Activated CD4-positive, CD25-positive, alpha-beta regulatory T cell (primary cell): Measurements from ENCODE around the gene IL4I1.

Experiments used
- DNase-seq, 4 experiments: peaks; one replicate each; lab custom pipeline; 2025; lab: John Stamatoyannopoulos, UW

Gene IL4I1

DNA sequence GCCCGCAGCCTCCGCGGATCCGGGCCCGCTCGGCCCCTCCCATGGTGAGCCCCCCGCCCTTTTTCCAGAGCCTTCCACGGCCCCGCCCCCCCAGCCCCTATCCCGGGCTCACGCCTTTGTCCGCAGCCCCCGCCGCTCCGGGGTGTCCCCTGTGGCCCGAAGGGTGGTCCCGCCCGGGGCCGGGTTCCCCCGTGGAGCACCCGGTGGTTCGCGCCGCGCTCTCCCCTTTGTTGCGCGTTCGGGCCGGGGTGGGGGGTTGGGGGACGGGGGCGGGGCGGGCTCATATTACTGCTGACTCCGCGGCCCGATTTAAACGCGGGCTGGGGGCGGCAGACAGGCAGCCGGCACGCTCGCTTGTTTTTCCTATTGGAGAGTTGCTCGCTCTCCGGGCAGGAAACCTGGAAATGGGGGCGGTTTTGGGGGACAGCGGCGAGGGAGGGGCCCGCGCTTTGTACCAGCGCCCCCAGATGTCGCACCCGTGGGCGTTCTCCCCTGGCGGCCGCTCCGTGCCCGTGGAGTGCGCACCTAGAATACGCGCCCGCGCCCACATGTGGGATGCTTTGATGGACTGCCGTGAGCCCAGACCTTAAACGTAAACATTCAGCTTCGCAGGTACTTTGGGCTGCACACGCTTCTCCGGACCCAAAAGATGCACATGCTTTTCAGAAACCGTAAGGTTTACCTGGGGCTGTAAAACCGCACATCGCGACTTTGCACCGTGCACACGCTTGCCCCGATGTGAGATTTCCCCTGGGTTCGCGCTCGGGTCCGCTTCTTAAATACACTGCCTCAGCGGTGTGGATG is 45.0 kb downstream of the IL4I1 start:
- peak in 1 of 4 experiments; percentile 27 for DNase-seq

DNA sequence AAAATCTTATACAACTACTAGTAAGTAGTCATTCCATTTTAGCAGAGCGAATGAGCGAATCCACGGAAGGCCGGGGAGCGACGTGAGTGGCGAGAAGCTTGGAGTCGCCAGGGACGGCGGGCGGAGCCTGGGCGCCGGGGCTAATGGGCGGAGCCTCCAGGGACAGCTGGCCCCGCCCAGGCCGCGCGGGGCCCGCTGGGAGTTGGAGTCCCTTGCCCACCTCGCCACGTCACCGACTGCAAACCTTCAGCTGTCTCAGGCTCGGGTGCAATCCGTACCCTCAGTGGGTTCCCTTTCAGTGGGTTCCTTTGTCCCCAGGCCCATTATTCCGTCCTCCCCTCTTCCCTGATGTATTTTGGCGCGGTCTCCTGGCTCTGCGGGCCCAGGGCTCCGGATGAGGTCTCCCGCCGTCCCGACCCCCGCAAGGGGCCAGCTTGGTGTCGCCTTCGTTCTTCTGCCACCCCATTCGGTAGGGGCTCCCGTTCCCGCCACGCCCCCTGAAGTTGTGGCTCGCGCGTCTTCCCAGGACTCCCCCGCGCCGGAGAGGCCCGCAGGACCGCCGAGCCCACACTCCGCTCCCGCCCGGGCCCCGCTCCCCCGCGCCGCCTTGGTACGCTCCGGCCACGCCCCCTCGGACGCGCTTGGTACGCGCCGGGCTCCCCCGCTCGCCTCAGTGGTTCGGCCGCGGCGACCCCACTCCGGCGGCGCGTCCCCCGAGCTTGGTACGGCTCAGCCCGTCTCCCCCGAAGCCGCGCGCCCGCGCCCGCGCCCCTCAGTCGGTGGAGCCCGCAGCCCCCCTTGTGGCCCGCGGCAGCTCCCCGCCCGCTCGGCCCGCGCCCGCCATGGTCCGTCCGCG is 46.0 kb downstream of the IL4I1 start, which contains the start of gene PTOV1:
Gene PTOV1, plus strand, starts transcription at position 673 of the 856 bp plus-strand sequence.
- DNase-seq = peak; percentile 72 to 76 (median 75)

DNA sequence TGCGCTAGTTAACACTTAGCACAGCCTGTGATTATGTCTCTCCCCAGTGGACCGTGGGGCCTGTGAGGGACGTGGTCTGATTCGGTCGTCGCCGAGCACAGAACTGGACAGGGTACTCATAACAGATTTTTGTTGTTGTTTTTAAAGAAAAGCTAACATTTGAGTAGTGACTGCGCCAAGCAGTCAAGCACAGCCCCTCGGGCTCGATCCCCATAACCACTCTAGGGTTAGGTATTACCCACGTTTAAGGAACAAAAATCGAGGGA is 46.5 kb downstream of the IL4I1 start:
- no peak for DNase-seq

DNA sequence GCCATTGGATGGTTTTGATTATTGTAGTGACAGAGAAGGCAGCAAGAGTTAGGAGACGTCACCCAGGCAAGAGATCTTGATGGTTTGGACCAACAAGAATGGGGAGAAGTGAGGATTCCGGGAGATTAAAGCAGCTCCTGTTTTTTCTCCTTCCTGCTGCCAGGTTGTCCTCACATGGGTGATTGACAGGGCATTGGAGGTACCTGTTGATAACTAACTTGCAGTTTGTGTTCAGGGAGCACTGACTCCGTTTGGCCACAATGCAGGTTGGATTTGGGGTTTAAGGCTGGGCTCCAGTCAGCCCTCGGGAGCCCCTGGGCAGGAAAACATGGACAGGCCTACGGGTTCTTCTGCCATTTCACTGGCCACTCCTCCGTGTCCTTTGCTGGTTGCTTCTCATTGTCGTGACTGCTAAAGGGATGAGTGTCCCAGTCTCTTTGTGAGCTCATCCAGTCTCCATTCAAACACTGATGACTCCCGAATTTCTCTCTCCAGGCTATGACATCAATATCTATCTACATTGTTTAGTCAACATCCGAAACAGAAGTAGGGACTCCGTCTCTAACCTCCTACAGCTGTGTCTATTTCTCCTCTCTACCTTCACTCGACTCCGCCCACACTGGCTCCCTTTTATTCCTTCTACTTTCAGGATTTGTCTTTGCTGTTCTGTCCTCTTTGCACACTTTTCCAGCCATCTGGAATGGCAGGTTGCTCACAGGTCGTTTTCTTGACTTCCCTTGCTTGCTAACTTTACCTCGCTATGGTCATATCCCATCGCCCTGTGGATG is 47.1 kb downstream of the IL4I1 start:
- DNase-seq = no peak

DNA sequence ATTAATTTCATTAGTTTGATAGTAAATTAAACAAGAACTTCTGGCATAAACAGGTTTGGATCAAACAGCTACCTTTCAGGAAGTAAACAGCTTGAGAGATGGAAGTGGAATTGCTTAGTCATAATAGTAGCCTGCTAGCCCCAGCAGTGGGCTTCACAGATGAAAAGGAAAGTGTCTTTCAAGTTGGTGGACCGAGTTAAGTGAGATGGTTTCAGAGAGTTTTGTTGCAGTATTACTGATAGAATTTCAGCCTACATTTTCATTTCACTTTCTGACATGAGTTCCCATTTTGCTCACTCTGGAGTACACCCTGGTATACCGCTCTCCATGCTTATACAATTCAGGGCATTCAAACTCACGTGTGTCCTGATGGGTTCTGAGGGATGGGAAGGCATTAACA is 47.7 kb downstream of the IL4I1 start:
- no peak for DNase-seq

DNA sequence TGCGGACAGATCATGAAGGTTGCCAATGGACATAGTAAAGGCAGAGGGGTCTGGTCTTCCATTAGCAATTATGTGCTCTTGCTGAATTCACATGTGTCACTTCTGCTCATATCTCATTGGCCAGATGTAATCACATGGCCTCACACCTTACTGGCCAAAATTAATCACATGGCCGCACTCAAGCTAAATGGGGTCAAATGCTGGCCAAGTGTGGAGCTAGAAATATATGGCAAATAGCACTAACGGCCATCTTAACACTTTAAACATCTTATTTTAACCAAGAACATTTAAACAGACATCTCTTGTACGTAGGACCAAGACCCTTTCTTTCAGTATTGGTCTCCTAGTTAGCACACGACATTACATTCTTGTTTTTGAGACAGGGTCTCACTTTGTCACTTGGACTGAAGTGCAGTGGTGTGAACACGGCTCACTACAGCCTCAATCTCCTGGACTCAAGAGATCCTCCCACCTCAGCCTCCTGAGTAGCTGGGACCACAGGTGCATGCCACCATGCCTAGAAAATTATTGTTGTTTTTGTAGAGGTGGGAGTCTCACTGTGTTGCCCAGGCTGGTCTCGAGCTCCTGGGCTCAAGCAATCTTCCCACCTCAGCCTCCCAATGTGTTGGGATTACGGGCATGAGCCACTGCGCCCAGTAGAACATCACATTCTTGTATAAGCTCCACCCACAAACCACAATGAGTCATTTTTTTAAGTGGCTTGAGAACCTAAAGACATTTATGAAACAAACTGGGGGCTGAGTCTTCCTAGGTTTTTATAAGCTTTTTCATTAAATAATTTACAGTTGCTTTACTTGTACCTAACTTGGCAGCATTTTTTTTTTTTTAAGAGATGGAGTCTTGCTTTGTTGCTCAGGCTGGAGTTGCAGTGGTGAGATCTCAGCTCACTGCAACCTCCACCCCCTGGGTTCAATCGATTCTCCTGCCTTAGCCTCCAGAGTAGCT is 48.7 kb downstream of the IL4I1 start:
- DNase-seq = no peak

DNA sequence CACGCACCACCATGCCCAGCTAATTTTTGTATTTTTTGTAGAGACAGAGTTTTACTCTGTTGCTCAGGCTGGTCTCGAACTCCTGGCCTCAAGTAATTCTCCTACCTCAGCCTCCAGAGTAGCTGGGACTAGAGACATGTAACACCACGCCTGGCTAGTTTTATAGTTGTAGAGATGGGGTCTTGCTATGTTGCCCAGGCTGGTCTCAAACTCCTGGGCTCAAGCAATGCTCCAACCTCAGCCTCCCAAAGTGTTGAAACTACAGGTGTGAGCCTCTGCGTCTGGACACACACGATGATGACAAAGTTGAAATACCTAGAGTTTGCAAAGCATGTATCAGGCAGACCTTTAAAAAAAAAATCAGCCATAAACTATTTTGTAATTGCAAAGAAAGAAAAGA is 50.3 kb downstream of the IL4I1 start:
- DNase-seq = no peak

DNA sequence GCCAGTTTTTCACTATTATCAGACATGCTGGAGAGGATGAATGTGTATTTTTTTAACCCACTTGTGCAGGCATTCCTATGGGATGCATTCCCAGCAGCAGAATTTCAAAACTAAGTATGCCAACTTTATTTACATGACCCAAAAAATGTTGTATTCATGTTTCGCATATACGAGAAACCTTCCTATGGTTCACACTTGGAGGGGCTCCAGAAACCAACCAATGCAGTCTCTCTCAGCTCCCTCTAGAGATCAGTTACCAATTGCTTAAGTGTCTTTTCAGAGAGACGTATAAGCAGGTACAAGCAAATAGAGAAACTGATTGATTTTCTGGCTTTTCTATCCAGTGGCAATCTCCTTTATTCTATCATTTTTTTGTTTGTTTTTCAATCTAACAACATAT is 51.3 kb downstream of the IL4I1 start:
- no peak for DNase-seq

DNA sequence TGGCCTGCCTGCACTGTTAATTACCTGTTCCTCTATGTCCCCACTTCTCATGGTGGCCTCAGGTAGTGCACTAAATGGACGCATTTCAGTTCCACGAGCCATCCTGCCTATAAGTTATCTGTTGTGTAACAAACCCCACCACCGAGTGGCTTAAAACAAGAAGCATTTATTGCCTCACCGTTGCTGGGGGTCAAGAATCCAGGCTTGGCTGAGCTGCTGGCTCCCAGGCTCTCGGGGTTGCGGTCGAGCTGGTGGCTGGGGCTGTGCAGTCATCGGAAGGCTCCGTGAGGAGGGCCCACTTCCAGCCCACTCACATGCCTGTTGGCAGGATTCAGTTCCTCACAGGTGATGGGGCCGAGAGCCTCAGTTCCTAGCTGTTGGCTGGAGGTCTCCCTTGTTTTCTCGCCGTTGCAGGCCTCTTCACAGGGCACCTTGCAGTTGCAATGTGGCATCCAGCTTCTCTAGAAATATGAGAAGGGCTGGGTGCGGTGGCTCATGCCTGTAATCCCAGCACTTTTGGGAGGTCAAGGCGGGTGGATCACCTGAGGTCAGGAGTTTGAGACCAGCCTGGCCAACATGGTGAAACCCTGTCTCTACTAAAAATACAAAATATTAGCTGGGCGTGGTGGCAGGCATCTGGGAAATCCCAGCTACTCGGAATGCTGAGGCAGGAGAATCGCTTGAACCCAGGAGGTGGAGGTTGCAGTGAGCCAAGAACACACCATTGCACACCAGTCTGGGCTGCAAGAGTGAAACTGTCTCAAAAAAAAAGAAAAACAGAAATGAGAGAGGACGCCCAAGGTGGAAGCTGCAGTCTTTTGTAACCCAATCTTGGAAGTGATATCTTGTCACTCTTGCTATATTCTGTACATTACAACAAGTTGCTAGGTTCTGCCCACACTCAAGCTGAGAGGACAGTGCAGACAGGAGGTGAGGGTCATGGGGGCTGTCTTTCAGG is 52.3 kb downstream of the IL4I1 start:
- DNase-seq = no peak

DNA sequence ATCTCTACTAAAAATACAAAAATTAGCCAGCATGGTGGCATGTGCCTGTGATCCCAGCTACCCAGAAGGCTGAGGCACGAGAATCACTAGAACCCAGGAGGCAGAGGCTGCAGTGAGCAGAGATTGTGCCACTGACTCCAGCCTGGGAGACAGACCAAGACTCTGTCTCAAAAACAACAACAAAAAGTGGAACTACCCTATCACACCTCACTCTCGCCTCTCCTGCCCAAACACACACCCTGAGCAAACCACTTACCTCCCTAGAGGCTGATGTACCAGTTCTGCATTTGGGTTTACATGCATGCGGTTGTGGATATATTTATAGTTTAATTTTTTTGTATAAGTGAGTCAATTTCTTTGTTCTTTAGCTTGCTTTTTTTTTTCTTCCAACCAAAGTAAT is 53.4 kb downstream of the IL4I1 start:
- no peak for DNase-seq

DNA sequence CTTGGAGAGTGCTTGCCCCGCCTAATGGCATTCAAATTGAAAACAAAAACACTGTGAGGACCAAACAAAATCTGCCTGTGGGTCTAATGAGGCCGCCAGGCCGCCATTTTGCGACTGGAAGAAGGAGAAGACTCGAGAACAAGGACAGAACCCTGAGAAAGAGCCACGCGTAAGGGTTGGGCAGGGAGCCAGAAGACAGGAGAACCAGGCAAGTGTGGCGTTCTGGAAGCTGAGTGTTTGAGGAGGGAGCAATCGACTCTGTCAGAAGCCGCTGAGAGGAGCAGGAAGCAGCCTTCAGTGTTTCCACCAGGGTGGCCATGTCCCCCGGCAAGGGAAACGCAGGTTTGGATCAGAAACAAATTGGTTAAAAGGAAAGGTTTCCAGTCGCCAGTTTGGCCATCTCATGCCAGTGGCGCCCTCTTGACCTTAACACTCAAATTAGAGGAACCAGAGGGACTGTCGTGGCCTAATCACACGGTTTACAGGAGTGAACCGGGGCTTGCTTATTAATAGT is 55.9 kb downstream of the IL4I1 start:
- DNase-seq = no peak

DNA sequence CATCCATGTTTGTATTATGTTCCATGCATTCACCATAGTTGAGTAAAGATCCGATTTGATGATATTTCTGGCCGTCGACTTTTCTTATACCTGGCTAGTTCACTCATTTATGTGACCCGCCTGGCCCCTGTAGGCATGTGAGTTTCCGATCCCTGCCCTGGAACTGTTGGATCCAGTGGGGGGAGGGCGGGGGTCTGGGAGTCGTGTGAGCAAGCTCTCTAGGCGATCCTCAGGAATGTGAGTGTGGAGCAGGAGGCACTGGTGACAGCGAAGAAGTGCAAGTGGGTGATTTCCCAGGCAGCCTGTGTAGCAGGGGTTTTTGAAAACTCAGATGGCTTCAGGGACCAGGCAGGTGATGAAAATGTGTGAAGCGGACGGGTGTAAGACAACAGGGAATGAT is 56.4 kb downstream of the IL4I1 start:
- no peak for DNase-seq

DNA sequence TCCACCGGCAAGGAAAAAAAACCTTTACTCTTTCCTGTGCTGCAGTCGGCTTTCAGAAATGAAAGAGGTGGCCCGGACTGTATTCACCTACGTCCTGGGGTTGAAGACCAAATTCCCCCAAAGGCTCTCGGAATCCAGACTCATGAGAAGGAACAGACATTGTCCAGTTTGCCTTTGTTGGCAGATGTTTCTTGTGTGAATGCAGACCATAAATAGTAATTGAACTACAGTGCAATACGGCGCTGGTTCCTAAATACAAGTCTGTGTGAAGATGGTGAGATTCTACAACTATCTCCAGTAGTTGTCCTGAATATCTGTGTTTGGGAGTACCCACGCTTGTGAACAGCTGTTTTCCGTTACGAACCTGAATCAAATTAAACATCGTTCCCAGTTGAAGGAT is 57.0 kb downstream of the IL4I1 start:
- no peak for DNase-seq
